ENCODE data around the gene HSPB6.

- TF ChIP-seq CTCF (IDR thresholded peaks at IDR 0.05; ENCODE audit: low read depth, low read length, poor library complexity, severe bottlenecking) (no peak), EZH2phosphoT487 (IDR thresholded peaks at IDR 0.05; ENCODE audit: borderline replicate concordance, low read length) (no peak)
Measured at GRCh38 chr19:35753634-35754369, 3.0 kb downstream of the HSPB6 start.

Data from DOHH2 (cell line).